HL-60 (cell line): ENCODE data around the gene TBX2.

ENCODE experiments used
- DNase-seq, 2 experiments: peaks; one replicate each; pipeline ENCODE4 v3.0.0-alpha.2; 2010 to 2020; ENCODE audit warnings: low read depth in 1 of 2, low spot score in 1 of 2
- H3K27ac ChIP-seq: fragments of 250-450 bp; sonication (Bioruptor Pico); replicated peaks from 2 replicates; pipeline ENCODE4 v1.5.1; 2020; ENCODE audit warnings: mild to moderate bottlenecking, moderate library complexity
- H3K27me3 ChIP-seq: fragments of 250-450 bp; sonication (Bioruptor Pico); 2 replicates; pipeline ENCODE4 v1.5.1; 2021; ENCODE audit warnings: mild to moderate bottlenecking, moderate library complexity; ENCODE audit not compliant: insufficient read depth, poor library complexity, severe bottlenecking
- H3K4me3 ChIP-seq: replicated peaks from 2 replicates; pipeline ENCODE4 v1.5.1; 2011; ENCODE audit warnings: mild to moderate bottlenecking, control low read depth, low read length; ENCODE audit not compliant: insufficient read depth
- CTCF ChIP-seq: IDR thresholded peaks from one replicate; pipeline ENCODE4 v1.5.1; 2011; ENCODE audit warnings: low read length, control low read depth, inconsistent platforms; ENCODE audit not compliant: insufficient read depth
- GABPA ChIP-seq: IDR thresholded peaks from 2 replicates; pipeline ENCODE4 v1.6.1; 2012; ENCODE audit warnings: low read depth
- POLR2AphosphoS5 ChIP-seq: IDR thresholded peaks from 2 replicates; pipeline ENCODE4 v1.6.1; 2012; ENCODE audit warnings: low read depth
- SPI1 ChIP-seq: IDR thresholded peaks from 2 replicates; pipeline ENCODE4 v1.6.1; 2012; ENCODE audit warnings: low read depth, mild to moderate bottlenecking, borderline replicate concordance
- TF ChIP-seq, protein P1 (sequence below): IDR thresholded peaks from 2 replicates; pipeline ENCODE4 v1.6.1; 2012; ENCODE audit warnings: low read depth; ENCODE audit not compliant: insufficient replicate concordance

The TBX2 gene

DNA sequence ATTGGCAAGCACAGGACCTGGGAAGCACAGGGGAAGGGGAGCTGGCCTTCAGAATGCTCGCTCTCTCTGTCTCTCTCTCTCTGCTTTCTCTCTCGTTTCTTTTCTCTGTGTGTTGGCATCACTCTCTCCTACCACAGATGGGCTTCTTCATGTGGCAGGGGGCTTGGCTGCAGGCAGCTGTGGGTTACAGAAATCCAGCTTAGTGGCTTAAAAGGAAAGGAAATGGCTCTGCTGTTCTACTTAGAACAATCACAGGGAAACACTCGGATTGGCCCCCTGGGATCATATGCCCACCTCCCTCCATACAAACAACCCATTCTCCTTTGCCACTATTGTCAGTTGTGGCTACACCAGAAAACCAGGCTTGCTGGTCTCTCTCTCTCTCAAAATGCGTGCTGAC lies 20.4 kb downstream of the TBX2 start:
- peaks cover 19% of the 10 kb centered on the region for H3K27me3 ChIP-seq
- no peak overlapping the region for H3K27ac ChIP-seq
- DNase-seq: no peak
- no peak overlapping the region for H3K4me3 ChIP-seq
- TF ChIP-seq, protein P1, sequence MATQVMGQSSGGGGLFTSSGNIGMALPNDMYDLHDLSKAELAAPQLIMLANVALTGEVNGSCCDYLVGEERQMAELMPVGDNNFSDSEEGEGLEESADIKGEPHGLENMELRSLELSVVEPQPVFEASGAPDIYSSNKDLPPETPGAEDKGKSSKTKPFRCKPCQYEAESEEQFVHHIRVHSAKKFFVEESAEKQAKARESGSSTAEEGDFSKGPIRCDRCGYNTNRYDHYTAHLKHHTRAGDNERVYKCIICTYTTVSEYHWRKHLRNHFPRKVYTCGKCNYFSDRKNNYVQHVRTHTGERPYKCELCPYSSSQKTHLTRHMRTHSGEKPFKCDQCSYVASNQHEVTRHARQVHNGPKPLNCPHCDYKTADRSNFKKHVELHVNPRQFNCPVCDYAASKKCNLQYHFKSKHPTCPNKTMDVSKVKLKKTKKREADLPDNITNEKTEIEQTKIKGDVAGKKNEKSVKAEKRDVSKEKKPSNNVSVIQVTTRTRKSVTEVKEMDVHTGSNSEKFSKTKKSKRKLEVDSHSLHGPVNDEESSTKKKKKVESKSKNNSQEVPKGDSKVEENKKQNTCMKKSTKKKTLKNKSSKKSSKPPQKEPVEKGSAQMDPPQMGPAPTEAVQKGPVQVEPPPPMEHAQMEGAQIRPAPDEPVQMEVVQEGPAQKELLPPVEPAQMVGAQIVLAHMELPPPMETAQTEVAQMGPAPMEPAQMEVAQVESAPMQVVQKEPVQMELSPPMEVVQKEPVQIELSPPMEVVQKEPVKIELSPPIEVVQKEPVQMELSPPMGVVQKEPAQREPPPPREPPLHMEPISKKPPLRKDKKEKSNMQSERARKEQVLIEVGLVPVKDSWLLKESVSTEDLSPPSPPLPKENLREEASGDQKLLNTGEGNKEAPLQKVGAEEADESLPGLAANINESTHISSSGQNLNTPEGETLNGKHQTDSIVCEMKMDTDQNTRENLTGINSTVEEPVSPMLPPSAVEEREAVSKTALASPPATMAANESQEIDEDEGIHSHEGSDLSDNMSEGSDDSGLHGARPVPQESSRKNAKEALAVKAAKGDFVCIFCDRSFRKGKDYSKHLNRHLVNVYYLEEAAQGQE: no peak
- TF ChIP-seq POLR2AphosphoS5 (no peak), CTCF (no peak), SPI1 (no peak), GABPA (no peak)

- Histone ChIP-seq H3K27ac (no peak overlapping the region), H3K4me3 (no peak overlapping the region), H3K27me3 (peaks cover 19% of the 10 kb centered on the region)
- TF ChIP-seq CTCF (no peak), POLR2AphosphoS5 (no peak), SPI1 (no peak), GABPA (no peak)
- TF ChIP-seq, protein P1: no peak
- DNase-seq: no peak
These were observed 21.2 kb downstream of the TBX2 start for GRCh38 chr17:61420745-61421398.

DNA sequence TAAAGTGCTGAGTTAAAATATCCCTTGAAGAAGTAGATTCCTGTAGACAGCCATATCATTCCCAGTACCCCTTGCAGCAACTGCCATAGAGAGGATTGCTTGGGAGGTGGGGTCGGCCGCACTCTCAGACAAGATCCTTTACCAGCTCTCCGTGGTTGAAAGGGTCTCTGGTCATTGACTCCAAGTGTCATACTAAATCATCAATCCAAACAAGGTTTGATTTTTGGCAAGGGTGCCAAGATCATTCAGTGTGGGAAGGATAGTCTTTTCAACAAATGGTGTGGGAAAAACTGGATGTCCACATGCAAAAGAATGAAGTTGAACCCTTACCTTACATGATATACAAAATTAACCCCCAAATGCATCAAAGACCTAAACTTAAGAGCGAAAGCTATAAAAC lies 21.8 kb downstream of the TBX2 start:
- H3K4me3 ChIP-seq: no peak overlapping the region
- H3K27me3 ChIP-seq: peaks cover 19% of the 10 kb centered on the region
- TF ChIP-seq CTCF: no peak
- no peak for TF ChIP-seq SPI1
- TF ChIP-seq, protein P1: no peak
- no peak for TF ChIP-seq POLR2AphosphoS5
- no peak for TF ChIP-seq GABPA
- no peak for DNase-seq
- no peak overlapping the region for H3K27ac ChIP-seq
